Endothelial cell of umbilical vein (primary cell): Measurements from ENCODE around the gene DUS1L. TPM values are rescaled to one million over a fixed set of nuclear protein-coding genes. Genes with fewer than 3 reads are reported as not detected.

Experiments used
- BruUV-seq: library from RNA; stranded (reverse); fragments of 400-500 nt; replicated peaks from 2 replicates; lab custom pipeline; 2021; lab: Mats Ljungman, UMichigan
- CTCF ChIA-PET: fragments of 300-600, 350-600 bp; sonication (Branson Sonifier 250); formaldehyde crosslinking; loops from one replicate; lab custom pipeline; 2021; ENCODE audit warnings: antibody characterized with exemption, inconsistent platforms; lab: Charles Lee
- POLR2A ChIA-PET: fragments of 300-600, 350-600 bp; sonication (Branson Sonifier 250); formaldehyde crosslinking; loops from one replicate; lab custom pipeline; 2021; ENCODE audit warnings: antibody characterized with exemption, inconsistent platforms; lab: Charles Lee
- DNase-seq: peaks from one replicate; pipeline ENCODE4 v3.0.0-alpha.2; 2011; ENCODE audit warnings: low read depth, low spot score
- FAIRE-seq: peaks from 2 replicates; lab custom pipeline; 2011; peaks lifted over from hg19 to GRCh38; lab: Jason Lieb, UNC
- H2AFZ ChIP-seq: 2 replicates; pipeline ENCODE4 v1.6.0; 2012; ENCODE audit warnings: low read depth, low read length, control low read depth, inconsistent platforms
- H3K27ac ChIP-seq: 2 replicates; pipeline ENCODE4 v1.5.1; 2011; ENCODE audit warnings: low read depth, mild to moderate bottlenecking, control low read depth, low read length, moderate library complexity; ENCODE audit not compliant: insufficient read depth
- H3K27me3 ChIP-seq, 2 experiments: 2 replicates each; pipeline versions ENCODE4 v1.6.0 to v1.6.1; 2011; ENCODE audit warnings: low read length in 2 of 2, mixed read lengths in 1 of 2; ENCODE audit not compliant: control insufficient read depth in 2 of 2, insufficient read depth in 2 of 2
- H3K36me3 ChIP-seq, 2 experiments: 2 replicates in 1 of 2; 3 replicates in 1 of 2; pipeline ENCODE4 v1.5.1; 2011; ENCODE audit warnings: low read length in 2 of 2, mild to moderate bottlenecking in 1 of 2, moderate library complexity in 1 of 2; ENCODE audit not compliant: control insufficient read depth in 2 of 2, insufficient read depth in 2 of 2; ENCODE audit errors: extremely low read depth in 1 of 2
- H3K4me1 ChIP-seq: 3 replicates; pipeline ENCODE4 v1.5.1; 2011; ENCODE audit warnings: mild to moderate bottlenecking, low read length; ENCODE audit not compliant: control insufficient read depth, insufficient read depth; ENCODE audit errors: extremely low read depth
- H3K4me2 ChIP-seq: 2 replicates; pipeline ENCODE4 v1.6.1; 2011; ENCODE audit warnings: low read length, control low read depth, mixed read lengths; ENCODE audit not compliant: insufficient read depth
- H3K4me3 ChIP-seq, 3 experiments: fragments of 200-600 bp in 1 of 3; sonication (generic), shearing (Covaris generic) in 1 of 3; replicated peaks in 1 of 3; 2 replicates each; pipeline ENCODE4 v1.5.1; 2011 to 2016; ENCODE audit warnings: control low read depth in 3 of 3, low read length in 3 of 3, mild to moderate bottlenecking in 2 of 3, inconsistent platforms in 1 of 3, low read depth in 1 of 3, moderate library complexity in 1 of 3; ENCODE audit not compliant: insufficient read depth in 1 of 3
- H3K79me2 ChIP-seq: 2 replicates; pipeline ENCODE4 v1.6.0; 2012; ENCODE audit warnings: low read length, inconsistent platforms; ENCODE audit not compliant: control insufficient read depth, insufficient read depth
- H3K9ac ChIP-seq: replicated peaks from 2 replicates; pipeline ENCODE3; 2011; ENCODE audit warnings: low read length, control low read depth; ENCODE audit not compliant: insufficient read depth; ENCODE audit errors: extremely low read depth
- H3K9me1 ChIP-seq: replicated peaks from 3 replicates; pipeline ENCODE4 v1.6.0; 2011; ENCODE audit warnings: mild to moderate bottlenecking, low read length; ENCODE audit not compliant: control insufficient read depth, insufficient read depth; ENCODE audit errors: extremely low read depth
- H3K9me3 ChIP-seq: replicated peaks from 2 replicates; pipeline ENCODE4 v1.5.1; 2012; ENCODE audit warnings: low read length, inconsistent platforms; ENCODE audit not compliant: control insufficient read depth, insufficient read depth
- H4K20me1 ChIP-seq: replicated peaks from 2 replicates; pipeline ENCODE3; 2011; ENCODE audit warnings: mild to moderate bottlenecking, low read length; ENCODE audit not compliant: control insufficient read depth, insufficient read depth; ENCODE audit errors: extremely low read depth
- EZH2 ChIP-seq: IDR thresholded peaks from 2 replicates; pipeline ENCODE4 v1.6.1; 2012; ENCODE audit warnings: borderline replicate concordance, low read depth, mild to moderate bottlenecking, moderate library complexity, low read length, inconsistent platforms; ENCODE audit not compliant: severe bottlenecking
- FOS ChIP-seq: IDR thresholded peaks from 2 replicates; pipeline ENCODE4 v1.6.1; 2011; ENCODE audit warnings: mild to moderate bottlenecking, low read length, moderate library complexity, borderline replicate concordance; ENCODE audit not compliant: insufficient read depth
- GATA2 ChIP-seq: IDR thresholded peaks from 2 replicates; pipeline ENCODE4 v1.7.0; 2011; ENCODE audit warnings: low read depth, mild to moderate bottlenecking, moderate library complexity, mixed read lengths, low read length; ENCODE audit not compliant: insufficient read length, insufficient read depth
- JUN ChIP-seq: IDR thresholded peaks from 2 replicates; pipeline ENCODE4 v1.6.1; 2011; ENCODE audit warnings: borderline replicate concordance, low read depth; ENCODE audit not compliant: insufficient read length, insufficient read depth
- MAX ChIP-seq: IDR thresholded peaks from 2 replicates; pipeline ENCODE4 v1.6.1; 2011; ENCODE audit not compliant: insufficient read depth, insufficient read length
- MYC ChIP-seq: IDR thresholded peaks from one replicate; pipeline ENCODE4 v1.6.1; 2011; ENCODE audit warnings: mild to moderate bottlenecking, low read depth, low read length
- POLR2A ChIP-seq: IDR thresholded peaks from 2 replicates; pipeline ENCODE4 v1.6.1; 2012; ENCODE audit warnings: low read depth, mild to moderate bottlenecking, control low read depth, low read length
- POLR2AphosphoS5 ChIP-seq: IDR thresholded peaks from 2 replicates; pipeline ENCODE4 v1.6.1; 2012; ENCODE audit warnings: low read depth, mild to moderate bottlenecking, control low read depth, low read length, moderate library complexity; ENCODE audit not compliant: insufficient read depth
- dilution Hi-C: fragments of 300-500 bp; cut with MboI; formaldehyde crosslinking; loops from one replicate; pipeline ENCODE4 v1.15.0; 2019; ENCODE audit warnings: low sequenced_read_pairs; ENCODE audit not compliant: extremely low pct_ligation_motif_present
- intact Hi-C: fragments of 100-400 bp; cut with micrococcal nuclease; formaldehyde crosslinking; loops from one replicate; pipeline ENCODE4 v1.10.0; 2022
- polyA plus RNA-seq, 4 experiments: library from polyadenylated mRNA; depleted of rRNA in 3 of 4; stranded (reverse) in 3 of 4; unstranded in 1 of 4; fragments of >200 nt; gene quantifications; 2 replicates each; pipeline versions ENCODE4 v1.2.1 to v1.2.3, GENCODE V29; 2011 to 2012; ENCODE audit warnings: missing spikeins in 1 of 4
- total RNA-seq: library from RNA; stranded (reverse); gene quantifications from 2 replicates; pipeline ENCODE4 v1.2.3, GENCODE V29; 2021
- TF ChIP-seq, protein P1 (sequence below), 2 donors: IDR thresholded peaks; 1 replicate in 1 of 2; 2 replicates in 1 of 2; pipeline ENCODE4 v1.5.1; 2011; ENCODE audit warnings: low read length in 2 of 2, mild to moderate bottlenecking in 2 of 2, moderate library complexity in 2 of 2, control low read depth in 1 of 2, inconsistent platforms in 1 of 2, low read depth in 1 of 2; ENCODE audit not compliant: insufficient read depth in 1 of 2; ENCODE audit errors: extremely low read depth in 1 of 2

DUS1L gene
- total and polyA plus RNA-seq, 2 donors (not counting 3 experiments of a cell fraction or from before 2014, with no cell fraction given): 60.1 to 92.9 TPM

GRCh38 chr17:82088838-82089722 is 23.5 kb upstream of the DUS1L start:
- ChIA-PET POLR2A (no interaction called here), CTCF (interaction anchor here (4.4 kb wide), 1 partner anchor 58 kb away, joined by 13 read pairs; the partner anchor contains the start of gene RAC3)
- DNase-seq: no peak
- Histone ChIP-seq H3K79me2 (peaks cover 23% of the 10 kb centered on the region), H3K27me3 (no peaks in the 10 kb centered on the region), H3K9ac (no peak overlapping the region), H3K27ac (no peak overlapping the region), H3K4me3 (no peak overlapping the region), H2AFZ (no peak overlapping the region), H3K36me3 (peaks cover 41 to 81% of the 10 kb centered on the region in 2 experiments), H3K4me1 (no peaks in the 10 kb centered on the region), H3K9me3 (no peaks in the 10 kb centered on the region), H3K4me2 (no peak overlapping the region), H3K9me1 (no peaks in the 10 kb centered on the region), H4K20me1 (no peaks in the 10 kb centered on the region)
- intact Hi-C loops: no loop called here
- FAIRE-seq: no peak
- TF ChIP-seq JUN (no peak), EZH2 (no peak), MAX (no peak), POLR2AphosphoS5 (no peak), MYC (no peak), FOS (no peak), GATA2 (no peak), POLR2A (no peak)
- TF ChIP-seq, protein P1, sequence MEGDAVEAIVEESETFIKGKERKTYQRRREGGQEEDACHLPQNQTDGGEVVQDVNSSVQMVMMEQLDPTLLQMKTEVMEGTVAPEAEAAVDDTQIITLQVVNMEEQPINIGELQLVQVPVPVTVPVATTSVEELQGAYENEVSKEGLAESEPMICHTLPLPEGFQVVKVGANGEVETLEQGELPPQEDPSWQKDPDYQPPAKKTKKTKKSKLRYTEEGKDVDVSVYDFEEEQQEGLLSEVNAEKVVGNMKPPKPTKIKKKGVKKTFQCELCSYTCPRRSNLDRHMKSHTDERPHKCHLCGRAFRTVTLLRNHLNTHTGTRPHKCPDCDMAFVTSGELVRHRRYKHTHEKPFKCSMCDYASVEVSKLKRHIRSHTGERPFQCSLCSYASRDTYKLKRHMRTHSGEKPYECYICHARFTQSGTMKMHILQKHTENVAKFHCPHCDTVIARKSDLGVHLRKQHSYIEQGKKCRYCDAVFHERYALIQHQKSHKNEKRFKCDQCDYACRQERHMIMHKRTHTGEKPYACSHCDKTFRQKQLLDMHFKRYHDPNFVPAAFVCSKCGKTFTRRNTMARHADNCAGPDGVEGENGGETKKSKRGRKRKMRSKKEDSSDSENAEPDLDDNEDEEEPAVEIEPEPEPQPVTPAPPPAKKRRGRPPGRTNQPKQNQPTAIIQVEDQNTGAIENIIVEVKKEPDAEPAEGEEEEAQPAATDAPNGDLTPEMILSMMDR (IDR thresholded peaks at IDR 0.05; ENCODE audit: extremely low read depth in 1 of 2, insufficient read depth in 1 of 2, low read depth in 1 of 2, low read length in 2 of 2): no peak
- BruUV-seq: no TSS peak
- dilution Hi-C loops: no loop called here
